GM12865 (cell line): ENCODE data around the gene GPR157.

Source experiments
- DNase-seq: peaks from one replicate; pipeline ENCODE4 v3.0.0; 2010; ENCODE audit warnings: low read depth
- H3K4me3 ChIP-seq: 2 replicates; pipeline ENCODE4 v1.5.1; 2011; ENCODE audit warnings: mild to moderate bottlenecking, low read depth, low read length, control low read depth
- TF ChIP-seq, protein P1 (sequence below): IDR thresholded peaks from 2 replicates; pipeline ENCODE4 v1.5.1; 2011; ENCODE audit warnings: low read length, control low read depth, low read depth, inconsistent platforms; ENCODE audit not compliant: insufficient read depth; ENCODE audit errors: missing control alignments

The GPR157 gene

DNA sequence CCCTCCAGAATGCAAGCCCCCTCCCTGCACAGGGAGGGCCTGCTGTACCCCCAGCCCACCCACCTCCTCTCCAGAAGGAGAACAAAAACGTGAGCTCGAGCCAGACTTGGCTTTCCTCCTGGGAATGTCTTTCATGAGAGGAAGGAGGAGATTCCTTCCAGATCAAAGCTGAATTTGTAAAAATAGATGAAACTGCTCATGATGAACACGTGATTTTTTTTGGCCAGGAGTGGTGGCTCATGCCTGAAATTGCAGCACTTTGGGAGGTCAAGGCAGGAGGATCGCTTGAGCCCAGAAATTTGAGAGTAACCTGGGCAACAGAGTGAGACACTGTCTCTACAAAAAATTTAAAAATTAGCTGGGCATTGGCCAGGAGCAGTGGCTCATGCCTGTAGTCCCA, 21.8 kb downstream of the GPR157 start:
- no peak overlapping the region for H3K4me3 ChIP-seq
- TF ChIP-seq, protein P1, sequence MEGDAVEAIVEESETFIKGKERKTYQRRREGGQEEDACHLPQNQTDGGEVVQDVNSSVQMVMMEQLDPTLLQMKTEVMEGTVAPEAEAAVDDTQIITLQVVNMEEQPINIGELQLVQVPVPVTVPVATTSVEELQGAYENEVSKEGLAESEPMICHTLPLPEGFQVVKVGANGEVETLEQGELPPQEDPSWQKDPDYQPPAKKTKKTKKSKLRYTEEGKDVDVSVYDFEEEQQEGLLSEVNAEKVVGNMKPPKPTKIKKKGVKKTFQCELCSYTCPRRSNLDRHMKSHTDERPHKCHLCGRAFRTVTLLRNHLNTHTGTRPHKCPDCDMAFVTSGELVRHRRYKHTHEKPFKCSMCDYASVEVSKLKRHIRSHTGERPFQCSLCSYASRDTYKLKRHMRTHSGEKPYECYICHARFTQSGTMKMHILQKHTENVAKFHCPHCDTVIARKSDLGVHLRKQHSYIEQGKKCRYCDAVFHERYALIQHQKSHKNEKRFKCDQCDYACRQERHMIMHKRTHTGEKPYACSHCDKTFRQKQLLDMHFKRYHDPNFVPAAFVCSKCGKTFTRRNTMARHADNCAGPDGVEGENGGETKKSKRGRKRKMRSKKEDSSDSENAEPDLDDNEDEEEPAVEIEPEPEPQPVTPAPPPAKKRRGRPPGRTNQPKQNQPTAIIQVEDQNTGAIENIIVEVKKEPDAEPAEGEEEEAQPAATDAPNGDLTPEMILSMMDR, result no peak
- no peak for DNase-seq

DNA sequence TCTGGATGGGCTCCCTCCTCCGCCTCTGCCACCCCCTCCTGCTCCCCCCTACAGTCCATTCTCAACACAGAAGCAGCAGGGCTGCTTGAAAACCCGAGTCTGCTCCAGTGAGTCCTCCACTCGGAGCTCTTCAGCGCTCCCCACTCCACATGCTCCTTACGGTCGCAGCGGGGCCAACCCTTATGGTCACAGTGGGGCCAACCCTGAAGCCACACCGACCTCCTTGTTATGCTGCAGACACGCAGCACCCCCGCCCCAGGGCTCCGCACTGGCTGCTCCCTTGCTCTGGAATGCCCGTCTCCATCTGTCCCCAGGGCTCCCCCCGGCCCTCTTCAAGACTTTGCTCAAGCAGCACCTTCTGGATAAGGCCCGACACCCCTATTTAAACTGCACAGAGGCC, 22.6 kb downstream of the GPR157 start:
- H3K4me3 ChIP-seq, result no peak overlapping the region
- DNase-seq, result no peak
- TF ChIP-seq, protein P1, result no peak

DNA sequence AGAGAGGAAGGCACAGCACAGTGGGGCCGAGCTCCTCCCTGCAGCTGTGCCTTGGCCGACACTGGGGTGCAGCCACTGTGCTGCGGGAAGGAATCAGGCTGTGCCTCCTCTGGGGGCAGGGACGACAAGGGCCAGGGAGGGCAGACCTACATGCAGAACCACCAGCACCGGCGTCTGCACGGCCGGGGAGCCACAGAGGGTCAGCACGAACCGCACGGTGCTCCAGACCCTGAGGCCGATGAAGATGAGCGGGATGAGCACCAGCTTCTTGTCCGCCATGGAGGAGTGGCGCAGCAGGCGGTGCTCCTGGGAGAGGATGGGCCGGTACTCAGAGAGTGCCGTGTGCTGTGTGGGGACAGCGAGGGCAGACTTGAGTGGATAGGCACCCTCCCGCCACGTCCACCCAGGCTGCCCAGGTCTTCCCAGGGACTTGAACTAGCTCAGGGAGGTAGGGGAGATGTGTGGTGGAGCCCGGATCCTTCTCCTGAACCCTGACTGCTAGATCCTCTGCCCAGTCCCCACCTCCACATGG, 23.5 kb downstream of the GPR157 start:
- no peak for DNase-seq
- no peak overlapping the region for H3K4me3 ChIP-seq
- TF ChIP-seq, protein P1, result no peak

DNA sequence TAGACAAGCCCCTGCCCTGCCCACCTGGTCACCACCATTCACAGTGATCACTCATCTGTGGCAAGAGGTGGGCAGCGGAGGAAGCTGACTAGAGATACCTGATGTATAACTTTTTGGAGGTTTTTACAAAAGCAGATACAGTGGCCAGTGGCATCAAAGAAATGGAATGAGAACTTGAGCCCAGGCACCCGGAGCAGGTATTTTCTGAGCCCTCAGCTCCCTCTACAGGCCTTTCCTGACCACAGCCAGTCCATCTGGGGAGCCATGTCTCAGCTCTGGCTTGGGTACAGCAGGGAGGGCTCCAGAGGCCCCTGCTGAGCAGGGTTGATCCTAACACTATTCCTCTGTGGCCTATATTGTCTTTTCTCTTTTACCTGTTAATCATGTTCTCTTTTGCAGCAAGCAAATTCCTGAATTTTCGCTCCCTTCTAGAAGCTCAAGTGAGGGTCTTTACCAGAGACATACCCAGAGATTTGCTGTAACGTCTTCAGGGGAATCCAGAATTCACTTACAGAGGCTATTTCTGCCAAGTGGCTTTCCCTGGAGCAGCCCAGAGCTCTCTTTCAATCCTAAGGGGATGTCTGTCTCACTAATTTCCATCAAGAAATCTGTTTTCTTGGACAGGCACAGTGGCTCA, 27.3 kb downstream of the GPR157 start:
- TF ChIP-seq, protein P1, result peak; percentile 81
- no peak overlapping the region for H3K4me3 ChIP-seq
- peak; percentile 82 for DNase-seq

DNA sequence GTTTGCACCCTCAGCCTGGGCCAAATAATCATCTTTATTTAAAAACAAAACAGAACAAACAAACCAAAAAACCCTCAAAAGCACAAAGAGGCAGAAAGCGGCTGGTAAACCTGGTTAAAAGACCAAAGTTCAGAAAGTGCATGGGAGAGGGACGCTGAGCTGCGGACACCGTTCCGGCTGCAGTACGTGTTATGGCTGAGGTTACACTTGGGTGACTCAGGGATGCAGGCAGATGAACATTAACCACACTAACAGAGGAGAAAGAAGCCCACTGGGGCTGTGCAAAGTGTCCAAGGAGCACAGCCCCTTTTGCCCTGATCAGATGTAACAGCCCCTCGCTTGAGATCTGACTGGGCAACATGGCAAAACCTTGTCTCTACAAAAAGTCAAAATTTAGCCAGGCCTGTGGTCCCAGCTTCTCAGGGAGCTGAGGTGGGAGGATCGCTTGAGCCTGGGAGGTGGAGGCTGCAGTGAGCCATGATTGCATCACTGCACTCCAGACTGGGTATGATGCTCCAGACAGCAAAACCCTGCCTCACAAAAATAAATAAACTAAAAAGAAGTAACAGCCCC, 28.3 kb downstream of the GPR157 start:
- TF ChIP-seq, protein P1, result no peak
- H3K4me3 ChIP-seq, result no peak overlapping the region
- no peak for DNase-seq

DNA sequence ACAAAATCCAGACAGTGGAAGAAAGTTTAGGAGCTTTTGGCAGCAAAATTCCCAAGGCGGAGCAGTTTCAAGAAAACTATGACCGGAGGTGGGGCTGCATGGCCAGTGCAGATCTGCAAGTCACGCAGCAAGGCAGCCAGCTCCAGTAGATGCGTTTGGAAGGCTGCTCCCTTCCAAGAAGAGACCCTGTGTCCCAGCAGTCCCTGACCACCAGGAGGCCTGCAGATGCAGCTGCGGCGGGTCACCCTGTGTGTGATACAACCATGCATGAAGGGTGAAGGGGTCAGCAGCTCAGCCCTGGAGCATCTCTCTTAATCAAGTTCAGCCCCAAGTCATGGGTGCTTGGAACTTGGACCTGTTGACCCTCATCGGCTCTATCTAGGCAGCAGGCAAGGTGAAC, 29.3 kb downstream of the GPR157 start:
- DNase-seq, result no peak
- TF ChIP-seq, protein P1, result no peak
- H3K4me3 ChIP-seq, result no peak overlapping the region
